ENCODE measurements around the gene TST. TPM values are rescaled to one million over a fixed set of nuclear protein-coding genes. Genes with fewer than 3 reads are reported as not detected.

The TST gene
- total and polyA plus RNA-seq, 5 donors from 2014 or later = 1.4 to 3.3 (median 1.8) TPM; not detected in 1

GRCh38 chr22:37018815-37019308 is 385 bp downstream of the TST start:
- Mint-ChIP-seq H3K27ac (no peak overlapping the region), H3K36me3 (no peaks in the 10 kb centered on the region), H3K9me3 (no peaks in the 10 kb centered on the region), H3K27me3 (no peaks in the 10 kb centered on the region), H3K4me3 (peak overlapping the region; percentile 66 to 94 (median 75)), H3K4me1 (peaks cover 0 to 22% (median 14%) of the 10 kb centered on the region in 4 donors)
- DNase-seq = peak in 1 of 3 donors; percentile 6
- Histone ChIP-seq H3K27ac (ENCODE audit: insufficient read depth, low read length, poor library complexity, severe bottlenecking) (no peak overlapping the region), H3K4me3 (ENCODE audit: low read depth, low read length) (no peak overlapping the region), H3K27me3 (ENCODE audit: control insufficient read depth, insufficient read depth, low read length) (no peaks in the 10 kb centered on the region), H3K4me1 (ENCODE audit: control insufficient read depth, insufficient read depth, low read length, poor library complexity, severe bottlenecking) (peaks cover 21% of the 10 kb centered on the region), H3K36me3 (ENCODE audit: control insufficient read depth, insufficient read depth, low read length) (no peaks in the 10 kb centered on the region), H3K9me3 (ENCODE audit: control insufficient read depth in 2 of 2, low read length in 2 of 2) (no peaks in the 10 kb centered on the region)
- peak in 1 of 2 donors; percentile 7 for ATAC-seq (ENCODE audit: low read depth in 2 of 2)

GRCh38 chr22:37018086-37018814 is 997 bp downstream of the TST start:
- H3K27ac ChIP-seq (ENCODE audit: insufficient read depth, low read length, poor library complexity, severe bottlenecking) = no peak overlapping the region
- no peak overlapping the region for H3K4me3 ChIP-seq (ENCODE audit: low read depth, low read length)
- no peak for DNase-seq
- H3K27me3 ChIP-seq (ENCODE audit: control insufficient read depth, insufficient read depth, low read length) = no peaks in the 10 kb centered on the region
- Mint-ChIP-seq H3K27me3 (no peaks in the 10 kb centered on the region), H3K27ac (peak overlapping the region in 1 of 3 donors; percentile 42), H3K9me3 (no peaks in the 10 kb centered on the region), H3K4me1 (peaks cover 0 to 22% (median 14%) of the 10 kb centered on the region in 4 donors), H3K4me3 (peak overlapping the region; percentile 66 to 94 (median 75)), H3K36me3 (no peaks in the 10 kb centered on the region)
- ATAC-seq (ENCODE audit: low read depth in 2 of 2) = no peak
- H3K4me1 ChIP-seq (ENCODE audit: control insufficient read depth, insufficient read depth, low read length, poor library complexity, severe bottlenecking) = peaks cover 21% of the 10 kb centered on the region
- no peaks in the 10 kb centered on the region for H3K9me3 ChIP-seq (ENCODE audit: control insufficient read depth in 2 of 2, low read length in 2 of 2)
- H3K36me3 ChIP-seq (ENCODE audit: control insufficient read depth, insufficient read depth, low read length) = no peaks in the 10 kb centered on the region

GRCh38 chr22:37017356-37017755 is 1.9 kb downstream of the TST start:
- DNase-seq = no peak
- no peak overlapping the region for H3K27ac Mint-ChIP-seq
- peaks cover 0 to 22% (median 14%) of the 10 kb centered on the region in 4 donors for H3K4me1 Mint-ChIP-seq
- peak overlapping the region; percentile 58 to 80 (median 66) for H3K4me3 Mint-ChIP-seq
- no peak for ATAC-seq (ENCODE audit: low read depth in 2 of 2)
- Histone ChIP-seq H3K9me3 (ENCODE audit: control insufficient read depth in 2 of 2, low read length in 2 of 2) (no peaks in the 10 kb centered on the region), H3K36me3 (ENCODE audit: control insufficient read depth, insufficient read depth, low read length) (no peaks in the 10 kb centered on the region), H3K4me1 (ENCODE audit: control insufficient read depth, insufficient read depth, low read length, poor library complexity, severe bottlenecking) (peaks cover 21% of the 10 kb centered on the region), H3K27me3 (ENCODE audit: control insufficient read depth, insufficient read depth, low read length) (no peaks in the 10 kb centered on the region), H3K4me3 (ENCODE audit: low read depth, low read length) (no peak overlapping the region), H3K27ac (ENCODE audit: insufficient read depth, low read length, poor library complexity, severe bottlenecking) (no peak overlapping the region)
- H3K27me3 Mint-ChIP-seq = no peaks in the 10 kb centered on the region
- no peaks in the 10 kb centered on the region for H3K36me3 Mint-ChIP-seq
- no peaks in the 10 kb centered on the region for H3K9me3 Mint-ChIP-seq

GRCh38 chr22:37016134-37016910 is 2.9 kb downstream of the TST start:
- peak overlapping the region; percentile 16 to 80 (median 54) for H3K4me3 Mint-ChIP-seq

GRCh38 chr22:37015587-37015878 is 3.7 kb downstream of the TST start:
- Mint-ChIP-seq H3K9me3 (no peaks in the 10 kb centered on the region), H3K4me3 (no peak overlapping the region), H3K27me3 (no peaks in the 10 kb centered on the region), H3K4me1 (peaks cover 0 to 15% (median 7%) of the 10 kb centered on the region in 4 donors), H3K36me3 (no peaks in the 10 kb centered on the region), H3K27ac (no peak overlapping the region)
- H3K4me1 ChIP-seq (ENCODE audit: control insufficient read depth, insufficient read depth, low read length, poor library complexity, severe bottlenecking) = peaks cover 16% of the 10 kb centered on the region
- no peak overlapping the region for H3K27ac ChIP-seq (ENCODE audit: insufficient read depth, low read length, poor library complexity, severe bottlenecking)
- no peak overlapping the region for H3K4me3 ChIP-seq (ENCODE audit: low read depth, low read length)
- no peak for DNase-seq
- ATAC-seq (ENCODE audit: low read depth in 2 of 2) = no peak
- H3K27me3 ChIP-seq (ENCODE audit: control insufficient read depth, insufficient read depth, low read length) = no peaks in the 10 kb centered on the region
- no peaks in the 10 kb centered on the region for H3K9me3 ChIP-seq (ENCODE audit: control insufficient read depth in 2 of 2, low read length in 2 of 2)
- H3K36me3 ChIP-seq (ENCODE audit: control insufficient read depth, insufficient read depth, low read length) = no peaks in the 10 kb centered on the region

More at GRCh38 chr22:37016134-37016910, 2.9 kb downstream of the TST start:
- ATAC-seq (ENCODE audit: low read depth in 2 of 2) (no peak), DNase-seq (no peak)
- no peak overlapping the region for H3K4me3 ChIP-seq (ENCODE audit: low read depth, low read length)
- H3K27ac Mint-ChIP-seq = no peak overlapping the region
- H3K27ac ChIP-seq (ENCODE audit: insufficient read depth, low read length, poor library complexity, severe bottlenecking) = no peak overlapping the region
- H3K27me3 Mint-ChIP-seq = no peaks in the 10 kb centered on the region
- H3K36me3 Mint-ChIP-seq = no peaks in the 10 kb centered on the region
- H3K36me3 ChIP-seq (ENCODE audit: control insufficient read depth, insufficient read depth, low read length) = no peaks in the 10 kb centered on the region
- H3K9me3 Mint-ChIP-seq = no peaks in the 10 kb centered on the region
- no peaks in the 10 kb centered on the region for H3K27me3 ChIP-seq (ENCODE audit: control insufficient read depth, insufficient read depth, low read length)
- H3K4me1 Mint-ChIP-seq = peaks cover 0 to 15% (median 8%) of the 10 kb centered on the region in 4 donors
- no peaks in the 10 kb centered on the region for H3K9me3 ChIP-seq (ENCODE audit: control insufficient read depth in 2 of 2, low read length in 2 of 2)
- H3K4me1 ChIP-seq (ENCODE audit: control insufficient read depth, insufficient read depth, low read length, poor library complexity, severe bottlenecking) = peaks cover 21% of the 10 kb centered on the region

GRCh38 chr22:37014835-37015586 is 4.2 kb downstream of the TST start:
- Mint-ChIP-seq H3K4me1 (peaks cover 0 to 10% (median 4%) of the 10 kb centered on the region in 4 donors), H3K27me3 (peaks cover 5% of the 10 kb centered on the region), H3K9me3 (no peaks in the 10 kb centered on the region), H3K27ac (no peak overlapping the region), H3K36me3 (no peaks in the 10 kb centered on the region), H3K4me3 (peak overlapping the region in 1 of 4 donors; percentile 18)
- DNase-seq (no peak), ATAC-seq (ENCODE audit: low read depth in 2 of 2) (no peak)
- Histone ChIP-seq H3K27me3 (ENCODE audit: control insufficient read depth, insufficient read depth, low read length) (no peaks in the 10 kb centered on the region), H3K4me1 (ENCODE audit: control insufficient read depth, insufficient read depth, low read length, poor library complexity, severe bottlenecking) (peaks cover 11% of the 10 kb centered on the region), H3K27ac (ENCODE audit: insufficient read depth, low read length, poor library complexity, severe bottlenecking) (no peak overlapping the region), H3K9me3 (ENCODE audit: control insufficient read depth in 2 of 2, low read length in 2 of 2) (no peaks in the 10 kb centered on the region), H3K36me3 (ENCODE audit: control insufficient read depth, insufficient read depth, low read length) (no peaks in the 10 kb centered on the region), H3K4me3 (ENCODE audit: low read depth, low read length) (no peak overlapping the region)

- H3K9me3 Mint-ChIP-seq = no peaks in the 10 kb centered on the region
- peaks cover 0 to 6% (median 4%) of the 10 kb centered on the region in 4 donors for H3K4me1 Mint-ChIP-seq
- peaks cover 11% of the 10 kb centered on the region for H3K27me3 Mint-ChIP-seq
- Histone ChIP-seq H3K27ac (ENCODE audit: insufficient read depth, low read length, poor library complexity, severe bottlenecking) (no peak overlapping the region), H3K4me3 (ENCODE audit: low read depth, low read length) (no peak overlapping the region), H3K27me3 (ENCODE audit: control insufficient read depth, insufficient read depth, low read length) (no peaks in the 10 kb centered on the region), H3K36me3 (ENCODE audit: control insufficient read depth, insufficient read depth, low read length) (no peaks in the 10 kb centered on the region), H3K4me1 (ENCODE audit: control insufficient read depth, insufficient read depth, low read length, poor library complexity, severe bottlenecking) (peaks cover 7% of the 10 kb centered on the region), H3K9me3 (ENCODE audit: control insufficient read depth in 2 of 2, low read length in 2 of 2) (no peaks in the 10 kb centered on the region)
- H3K36me3 Mint-ChIP-seq = no peaks in the 10 kb centered on the region
- DNase-seq = no peak
- H3K4me3 Mint-ChIP-seq = no peak overlapping the region
- no peak for ATAC-seq (ENCODE audit: low read depth in 2 of 2)
- no peak overlapping the region for H3K27ac Mint-ChIP-seq
Observed at GRCh38 chr22:37014415-37014806, 4.8 kb downstream of the TST start.

All from CD4-positive, CD25-positive, alpha-beta regulatory T cell (primary cell).